ENCODE measurements around the gene LAMC3. TPM values are rescaled to one million over a fixed set of nuclear protein-coding genes. Genes with fewer than 3 reads are reported as not detected.

Gene LAMC3
- total RNA-seq, 1 experiment from 2014 or later: not detected

GRCh38 chr9:131080589-131080988, 71.6 kb downstream of the LAMC3 start:
- no TSS peak for BruUV-seq (replicated peaks)
- intact Hi-C loops (cut with micrococcal nuclease): no loop called here
- POLR2A ChIA-PET: no interaction called here
- Mint-ChIP-seq H3K27me3 (ENCODE audit: insufficient read depth, unreplicated experiment) (no peaks in the 10 kb centered on the region), H3K4me1 (ENCODE audit: insufficient read depth, unreplicated experiment) (peaks cover 6% of the 10 kb centered on the region), H3K27ac (ENCODE audit: low read depth, unreplicated experiment) (no peak overlapping the region), H3K36me3 (ENCODE audit: insufficient read depth, unreplicated experiment) (no peaks in the 10 kb centered on the region), H3K9me3 (ENCODE audit: unreplicated experiment) (no peaks in the 10 kb centered on the region), H3K4me3 (ENCODE audit: unreplicated experiment) (no peak overlapping the region)
- DNase-seq (ENCODE audit: unreplicated experiment): no peak
- no peak for TF ChIP-seq CTCF (IDR thresholded peaks at IDR 0.05; ENCODE audit: unreplicated experiment)
- CTCF ChIA-PET: no interaction called here

GRCh38 chr9:131081868-131082267, 72.9 kb downstream of the LAMC3 start:
- ChIA-PET POLR2A (no interaction called here), CTCF (no interaction called here)
- no peak for TF ChIP-seq CTCF (IDR thresholded peaks at IDR 0.05; ENCODE audit: unreplicated experiment)
- DNase-seq (ENCODE audit: unreplicated experiment): no peak
- peaks cover 6% of the 10 kb centered on the region for H3K4me1 Mint-ChIP-seq (ENCODE audit: insufficient read depth, unreplicated experiment)
- BruUV-seq (replicated peaks): no TSS peak
- no peaks in the 10 kb centered on the region for H3K27me3 Mint-ChIP-seq (ENCODE audit: insufficient read depth, unreplicated experiment)
- no peaks in the 10 kb centered on the region for H3K36me3 Mint-ChIP-seq (ENCODE audit: insufficient read depth, unreplicated experiment)
- intact Hi-C loops (cut with micrococcal nuclease): no loop called here
- H3K9me3 Mint-ChIP-seq (ENCODE audit: unreplicated experiment): no peaks in the 10 kb centered on the region
- H3K27ac Mint-ChIP-seq (ENCODE audit: low read depth, unreplicated experiment): no peak overlapping the region
- H3K4me3 Mint-ChIP-seq (ENCODE audit: unreplicated experiment): no peak overlapping the region

- CTCF ChIA-PET: interaction anchor here (0.6 kb wide), 1 partner anchor 39 kb away, joined by 3 read pairs; no protein-coding TSS in a partner anchor
- H3K27me3 Mint-ChIP-seq (ENCODE audit: insufficient read depth, unreplicated experiment): no peaks in the 10 kb centered on the region
- H3K27ac Mint-ChIP-seq (ENCODE audit: low read depth, unreplicated experiment): no peak overlapping the region
- no peak for DNase-seq (ENCODE audit: unreplicated experiment)
- POLR2A ChIA-PET: no interaction called here
- intact Hi-C loops (cut with micrococcal nuclease): no loop called here
- H3K4me3 Mint-ChIP-seq (ENCODE audit: unreplicated experiment): no peak overlapping the region
- BruUV-seq (replicated peaks): no TSS peak
- H3K36me3 Mint-ChIP-seq (ENCODE audit: insufficient read depth, unreplicated experiment): no peaks in the 10 kb centered on the region
- H3K4me1 Mint-ChIP-seq (ENCODE audit: insufficient read depth, unreplicated experiment): peaks cover 6% of the 10 kb centered on the region
- no peak for TF ChIP-seq CTCF (IDR thresholded peaks at IDR 0.05; ENCODE audit: unreplicated experiment)
- H3K9me3 Mint-ChIP-seq (ENCODE audit: unreplicated experiment): no peaks in the 10 kb centered on the region
Observed at GRCh38 chr9:131082774-131083512, 74.0 kb downstream of the LAMC3 start.

- DNase-seq (ENCODE audit: unreplicated experiment): no peak
- no TSS peak for BruUV-seq (replicated peaks)
- Mint-ChIP-seq H3K9me3 (ENCODE audit: unreplicated experiment) (no peaks in the 10 kb centered on the region), H3K36me3 (ENCODE audit: insufficient read depth, unreplicated experiment) (no peaks in the 10 kb centered on the region), H3K27ac (ENCODE audit: low read depth, unreplicated experiment) (no peak overlapping the region), H3K4me1 (ENCODE audit: insufficient read depth, unreplicated experiment) (peaks cover 6% of the 10 kb centered on the region), H3K27me3 (ENCODE audit: insufficient read depth, unreplicated experiment) (no peaks in the 10 kb centered on the region), H3K4me3 (ENCODE audit: unreplicated experiment) (no peak overlapping the region)
- no peak for TF ChIP-seq CTCF (IDR thresholded peaks at IDR 0.05; ENCODE audit: unreplicated experiment)
- intact Hi-C loops (cut with micrococcal nuclease): no loop called here
- POLR2A ChIA-PET: no interaction called here
- CTCF ChIA-PET: interaction anchor here (0.6 to 1.1 kb wide), 5 partner anchors 45 to 1095 kb away, joined by 3 to 4 read pairs (median 3); no protein-coding TSS in a partner anchor
Observed at GRCh38 chr9:131084661-131085369, 75.8 kb downstream of the LAMC3 start.

All from MCF 10A (cell line).